H1 (cell line): ENCODE data around the gene ACVR1. TPM values are rescaled to one million over a fixed set of nuclear protein-coding genes. Genes with fewer than 3 reads are reported as not detected.

Source experiments
- CTCF ChIA-PET: fragments of 300-600 bp; sonication (Branson Sonifier 250); formaldehyde crosslinking; loops from one replicate; lab custom pipeline; 2021; ENCODE audit not compliant: partially characterized antibody; lab: Charles Lee
- POLR2A ChIA-PET: fragments of 300-600 bp; sonication (Branson Sonifier 250); formaldehyde crosslinking; loops from one replicate; lab custom pipeline; 2021; ENCODE audit warnings: inconsistent platforms; ENCODE audit not compliant: partially characterized antibody; lab: Charles Lee
- DNase-seq, 2 experiments: peaks; one replicate each; pipeline versions ENCODE4 v3.0.0 to v3.0.0-alpha.2; 2010 to 2022; ENCODE audit warnings: low spot score in 2 of 2, low read depth in 1 of 2, mixed read lengths in 1 of 2
- FAIRE-seq: peaks from 2 replicates; lab custom pipeline; 2011; peaks lifted over from hg19 to GRCh38; lab: Jason Lieb, UNC
- H2AFZ ChIP-seq: 2 replicates; pipeline ENCODE4 v1.8.1; 2012; ENCODE audit warnings: low read length, inconsistent platforms
- H2AK5ac ChIP-seq: 2 replicates; pipeline ENCODE4 v1.6.1; 2013; ENCODE audit warnings: low read depth, low read length
- H2BK120ac ChIP-seq: replicated peaks from 2 replicates; pipeline ENCODE3; 2013; ENCODE audit warnings: low read depth, low read length, inconsistent platforms
- H2BK12ac ChIP-seq: 2 replicates; pipeline ENCODE4 v1.6.1; 2013; ENCODE audit warnings: low read depth, low read length
- H2BK15ac ChIP-seq: 2 replicates; pipeline ENCODE4 v1.6.1; 2013; ENCODE audit warnings: low read length
- H2BK20ac ChIP-seq: 2 replicates; pipeline ENCODE4 v1.6.1; 2013; ENCODE audit warnings: low read length
- H2BK5ac ChIP-seq: 2 replicates; pipeline ENCODE4 v1.6.1; 2013; ENCODE audit warnings: low read depth, low read length
- H3K14ac ChIP-seq: 2 replicates; pipeline ENCODE4 v1.6.1; 2013; ENCODE audit warnings: inconsistent platforms; ENCODE audit not compliant: insufficient read length
- H3K18ac ChIP-seq: 2 replicates; pipeline ENCODE4 v1.6.1; 2013; ENCODE audit warnings: low read length; ENCODE audit errors: extremely low read depth
- H3K23ac ChIP-seq: 2 replicates; pipeline ENCODE4 v1.6.1; 2013; ENCODE audit warnings: inconsistent platforms; ENCODE audit not compliant: insufficient read length
- H3K23me2 ChIP-seq: 2 replicates; pipeline ENCODE4 v1.6.1; 2013; ENCODE audit warnings: low read depth, low read length
- H3K27ac ChIP-seq: 2 replicates; pipeline ENCODE4 v1.6.1; 2011; ENCODE audit warnings: low read depth, low read length, inconsistent platforms
- H3K27me3 ChIP-seq, 4 experiments: replicated peaks in 1 of 4; 1 replicate in 1 of 4; 2 replicates in 3 of 4; pipeline versions ENCODE4 v1.6.1 to v1.8.1; 2011 to 2013; ENCODE audit warnings: low read length in 3 of 4, mild to moderate bottlenecking in 3 of 4, inconsistent platforms in 2 of 4, mixed read lengths in 2 of 4, moderate library complexity in 1 of 4; ENCODE audit not compliant: control insufficient read depth in 3 of 4, insufficient read depth in 3 of 4; ENCODE audit errors: extremely low read depth in 1 of 4
- H3K36me3 ChIP-seq, 4 experiments: 2 replicates each; pipeline versions ENCODE4 v1.6.1 to v1.8.1; 2011 to 2013; ENCODE audit warnings: mild to moderate bottlenecking in 4 of 4, low read length in 3 of 4, moderate library complexity in 2 of 4, control low read depth in 1 of 4, inconsistent platforms in 1 of 4; ENCODE audit not compliant: insufficient read depth in 4 of 4, control insufficient read depth in 2 of 4
- H3K4ac ChIP-seq: replicated peaks from 2 replicates; pipeline ENCODE3; 2013; ENCODE audit warnings: low read length, low read depth, mixed read lengths, inconsistent platforms; ENCODE audit not compliant: insufficient read length
- H3K4me1 ChIP-seq, 4 experiments: replicated peaks in 1 of 4; 1 replicate in 1 of 4; 2 replicates in 3 of 4; pipeline versions ENCODE4 v1.6.1 to v1.8.1; 2011 to 2013; ENCODE audit warnings: low read length in 3 of 4, inconsistent platforms in 2 of 4, mixed read lengths in 1 of 4; ENCODE audit not compliant: insufficient read depth in 4 of 4, control insufficient read depth in 3 of 4
- H3K4me2 ChIP-seq, 2 experiments: 2 replicates each; pipeline versions ENCODE4 v1.6.1 to v1.8.1; 2011 to 2013; ENCODE audit warnings: low read depth in 2 of 2, low read length in 2 of 2, control low read depth in 1 of 2, inconsistent platforms in 1 of 2, mild to moderate bottlenecking in 1 of 2; ENCODE audit not compliant: insufficient read depth in 1 of 2
- H3K4me3 ChIP-seq, 4 experiments: fragments of 200-600, 300-600 bp in 1 of 4; sonication (generic), shearing (Covaris generic), sonication (Bioruptor Twin) in 1 of 4; 2 replicates each; pipeline versions ENCODE4 v1.5.1 to v1.8.1; 2011 to 2016; ENCODE audit warnings: low read length in 4 of 4, low read depth in 3 of 4, control low read depth in 2 of 4, inconsistent platforms in 2 of 4, mild to moderate bottlenecking in 2 of 4, mixed read lengths in 1 of 4, moderate library complexity in 1 of 4; ENCODE audit not compliant: insufficient read depth in 2 of 4; ENCODE audit errors: extremely low read depth in 1 of 4
- H3K56ac ChIP-seq: replicated peaks from 2 replicates; pipeline ENCODE3; 2013; ENCODE audit warnings: low read depth, mild to moderate bottlenecking, mixed read lengths, low read length, inconsistent platforms; ENCODE audit not compliant: insufficient read length
- H3K79me1 ChIP-seq: 2 replicates; pipeline ENCODE4 v1.6.1; 2013; ENCODE audit warnings: low read depth, low read length, control low read depth
- H3K79me2 ChIP-seq, 2 experiments: 2 replicates each; pipeline versions ENCODE4 v1.6.1 to v1.8.1; 2012 to 2013; ENCODE audit warnings: low read length in 2 of 2, mild to moderate bottlenecking in 2 of 2, inconsistent platforms in 1 of 2; ENCODE audit not compliant: insufficient read depth in 2 of 2, control insufficient read depth in 1 of 2
- H3K9ac ChIP-seq, 4 experiments: replicated peaks in 1 of 4; 1 replicate in 1 of 4; 2 replicates in 3 of 4; pipeline versions ENCODE4 v1.6.1 to v1.8.1; 2011 to 2013; ENCODE audit warnings: low read depth in 3 of 4, low read length in 3 of 4, control low read depth in 2 of 4, mild to moderate bottlenecking in 2 of 4, moderate library complexity in 2 of 4, inconsistent platforms in 1 of 4; ENCODE audit errors: extremely low read depth in 1 of 4
- H3K9me3 ChIP-seq, 2 experiments: 2 replicates each; pipeline versions ENCODE4 v1.6.1 to v1.8.1; 2012 to 2013; ENCODE audit warnings: mild to moderate bottlenecking in 2 of 2, moderate library complexity in 2 of 2, control low read depth in 1 of 2, inconsistent platforms in 1 of 2, low read depth in 1 of 2, low read length in 1 of 2, mixed read lengths in 1 of 2; ENCODE audit not compliant: insufficient read depth in 2 of 2
- H4K20me1 ChIP-seq, 2 experiments: replicated peaks in 1 of 2; 2 replicates each; pipeline versions ENCODE3 to v1.8.1; 2011 to 2013; ENCODE audit warnings: inconsistent platforms in 2 of 2, low read length in 2 of 2, mild to moderate bottlenecking in 1 of 2; ENCODE audit not compliant: insufficient read depth in 2 of 2, control insufficient read depth in 1 of 2
- H4K5ac ChIP-seq: 2 replicates; pipeline ENCODE4 v1.6.1; 2013; ENCODE audit warnings: low read length, low read depth, mixed read lengths, inconsistent platforms; ENCODE audit not compliant: insufficient read length
- H4K8ac ChIP-seq: 2 replicates; pipeline ENCODE4 v1.8.0; 2013; ENCODE audit warnings: mild to moderate bottlenecking, moderate library complexity, low read length, inconsistent platforms; ENCODE audit not compliant: insufficient read depth; ENCODE audit errors: extremely low read depth
- H4K91ac ChIP-seq: replicated peaks from 2 replicates; pipeline ENCODE3; 2013; ENCODE audit warnings: low read length, mixed read lengths, inconsistent platforms; ENCODE audit not compliant: insufficient read length
- ATF3 ChIP-seq: IDR thresholded peaks from 2 replicates; pipeline ENCODE4 v1.6.1; 2011; ENCODE audit warnings: low read depth, mild to moderate bottlenecking, low read length; ENCODE audit not compliant: insufficient read depth
- KDM1A ChIP-seq: fragments of 200-600, 300-600 bp; sonication (generic); IDR thresholded peaks from 2 replicates; pipeline ENCODE4 v1.7.1; 2016; ENCODE audit warnings: mild to moderate bottlenecking, low read length, borderline replicate concordance
- WGBS, 2 experiments: shearing (Covaris generic) in 1 of 2; methylation state at CpG; one replicate each; pipeline versions ENCODE4 v1.1.6 to v1.1.7; 2013 to 2015; ENCODE audit warnings: low lambda C conversion rate in 2 of 2, mixed read lengths in 2 of 2, inconsistent platforms in 1 of 2, low coverage in 1 of 2, missing lambda C conversion rate in 1 of 2; ENCODE audit not compliant: insufficient replicate concordance in 2 of 2, insufficient coverage in 1 of 2, insufficient read length in 1 of 2; ENCODE audit errors: extremely low coverage in 1 of 2, missing lambda C conversion rate in 1 of 2; 5-methylcytosine and 5-hydroxymethylcytosine counted together
- polyA plus RNA-seq, 7 experiments: library from polyadenylated mRNA; depleted of rRNA in 3 of 7; stranded (reverse) in 5 of 7; unstranded in 2 of 7; fragments of >200 nt in 5 of 7; fragments of 200-250 nt in 2 of 7; gene quantifications; 1 replicate in 5 of 7; 2 replicates in 1 of 7; 4 replicates in 1 of 7; pipeline versions ENCODE4 v1.2.1 to v1.2.3, GENCODE V29; 2011 to 2013; ENCODE audit warnings: missing spikeins in 2 of 7, mixed read lengths in 2 of 7
- total RNA-seq: library from RNA; stranded (reverse); fragmentation: NEBNext Ultra II Directional; extraction: Animal tissue kit (Norgen Biotek cat#: 25700); gene quantifications from 2 replicates; pipeline ENCODE4 v1.2.1, GENCODE V29; 2021

The ACVR1 gene
- total and polyA plus RNA-seq, 2 of the 8 experiments (the other 6 are each of a cell fraction or from before 2014, with no cell fraction given), result 8.5 to 17.7 TPM

DNA sequence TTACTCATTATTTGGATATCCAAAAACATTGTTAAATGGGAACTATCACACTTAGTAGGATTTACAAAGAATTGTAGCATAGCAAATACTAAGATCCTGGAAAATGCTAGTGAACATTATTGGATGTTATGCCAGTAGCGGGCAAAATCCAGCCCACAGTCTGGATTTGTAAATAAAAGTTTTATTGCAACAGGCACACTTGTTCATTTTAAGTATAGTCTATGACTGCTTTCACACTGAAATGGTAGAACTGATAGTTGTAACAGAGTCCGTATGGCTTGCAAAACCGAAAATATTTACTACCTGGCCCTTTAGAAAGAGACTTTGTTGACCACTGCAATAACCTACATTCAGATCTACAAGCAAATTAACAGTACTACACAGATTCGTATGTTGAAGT is 53.6 kb downstream of the ACVR1 start:
- TF ChIP-seq ATF3 (no peak), KDM1A (no peak)
- H2BK15ac ChIP-seq, result no peak overlapping the region
- 0 out of 7 replicates have a peak, but pooled peaks cover 0 to 4% (median 0%) of the 10 kb centered on the region in 4 experiments for H3K4me1 ChIP-seq
- H4K5ac ChIP-seq, result no peak overlapping the region
- no peak overlapping the region for H2BK120ac ChIP-seq
- H3K27me3 ChIP-seq, result no peaks in the 10 kb centered on the region
- H3K56ac ChIP-seq, result no peak overlapping the region
- H3K18ac ChIP-seq, result no peak overlapping the region
- H4K20me1 ChIP-seq, result no peaks in the 10 kb centered on the region
- FAIRE-seq, result no peak
- H3K36me3 ChIP-seq, result no peaks in the 10 kb centered on the region
- no peak overlapping the region for H3K4ac ChIP-seq
- no peak overlapping the region for H4K91ac ChIP-seq
- no peak overlapping the region for H4K8ac ChIP-seq
- 86% methylated on average over 4 of the region's 4 CpGs; no CpG with 5 or more reads in 1 of the 2 experiments for WGBS, 2 experiments
- no peak for DNase-seq
- H2BK5ac ChIP-seq, result no peak overlapping the region
- H3K79me1 ChIP-seq, result no peaks in the 10 kb centered on the region; the same call in 1 of the 2 replicates
- no peak overlapping the region for H3K14ac ChIP-seq
- no peak overlapping the region for H3K4me2 ChIP-seq
- no peak overlapping the region for H2AFZ ChIP-seq
- no peak overlapping the region for H3K4me3 ChIP-seq
- H2BK12ac ChIP-seq, result no peak overlapping the region
- H3K9me3 ChIP-seq, result no peaks in the 10 kb centered on the region
- H2AK5ac ChIP-seq, result no peak overlapping the region
- no peak overlapping the region for H3K27ac ChIP-seq
- no peak overlapping the region for H3K23ac ChIP-seq
- no peak overlapping the region for H2BK20ac ChIP-seq
- no peaks in the 10 kb centered on the region for H3K79me2 ChIP-seq
- ChIA-PET POLR2A (no interaction called here), CTCF (no interaction called here)
- H3K9ac ChIP-seq, result no peak overlapping the region
- no peaks in the 10 kb centered on the region for H3K23me2 ChIP-seq
